ENCODE data around the gene SCNM1. TPM values are rescaled to one million over a fixed set of nuclear protein-coding genes. Genes with fewer than 3 reads are reported as not detected.

Gene SCNM1
- total and polyA plus RNA-seq, 9 of the 15 experiments (the other 6 are each of a cell fraction or from before 2014, with no cell fraction given) = 17.2 to 204 (median 63.0) TPM

DNA sequence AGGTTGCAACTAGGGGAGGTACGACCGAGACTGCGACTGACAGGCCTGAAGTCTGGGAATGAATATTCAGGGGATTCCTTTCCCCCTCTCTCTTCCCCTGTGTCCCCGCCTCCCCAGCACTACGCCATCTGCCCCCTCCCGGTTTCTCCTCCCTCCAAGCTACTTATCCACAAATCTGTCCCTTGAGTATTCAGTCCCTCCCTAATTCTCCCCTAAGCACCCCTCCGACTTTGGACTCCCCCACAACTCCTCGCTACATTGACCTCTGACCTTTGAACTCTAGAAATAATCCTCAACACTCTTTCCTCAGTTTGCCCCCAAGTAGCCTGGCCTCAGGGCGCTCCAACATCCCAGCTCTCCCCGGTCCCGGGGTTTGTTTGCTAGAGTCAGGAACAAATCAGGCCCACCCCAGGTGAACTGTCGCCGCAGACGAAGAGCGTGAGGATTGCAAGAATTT is 635 bp upstream of the SCNM1 start (continued):
- TF ChIP-seq HDAC8 (tag; IDR thresholded peaks at IDR 0.05) (no peak), PHB2 (IDR thresholded peaks at IDR 0.05; ENCODE audit: low read depth) (no peak), HNRNPLL (IDR thresholded peaks at IDR 0.05; ENCODE audit: low read depth, low read length, poor library complexity, severe bottlenecking) (no peak), ZKSCAN8 (CRISPR knock-in tag; IDR thresholded peaks at IDR 0.05) (0 out of 2 replicates have a peak, but pooled peaks have one; percentile 15), NCOA1 (IDR thresholded peaks at IDR 0.05; ENCODE audit: low read depth) (peak; percentile 28; the same call in 1 of the 2 replicates), ZNF76 (CRISPR knock-in tag; IDR thresholded peaks at IDR 0.05; ENCODE audit: borderline replicate concordance) (no peak), CBFA2T3 (IDR thresholded peaks at IDR 0.05) (no peak), FOXA3 (CRISPR knock-in tag; conservative IDR thresholded peaks at IDR 0.05 in 1 of 2, IDR thresholded peaks at IDR 0.05 in 1 of 2) (no peak), E2F3 (CRISPR knock-in tag; IDR thresholded peaks at IDR 0.05) (no peak; the same call in 1 of the 2 replicates), ZNF121 (CRISPR knock-in tag; conservative IDR thresholded peaks at IDR 0.05) (no peak), BRCA1 (IDR thresholded peaks at IDR 0.05) (no peak), BRCA1 (CRISPR knock-in tag; IDR thresholded peaks at IDR 0.05) (no peak), TGIF2 (CRISPR knock-in tag; IDR thresholded peaks at IDR 0.05) (no peak), TAL1 (IDR thresholded peaks at IDR 0.05) (peak; percentile 15; the same call in 1 of the 2 replicates), BMI1 (IDR thresholded peaks at IDR 0.05; ENCODE audit: low read length) (no peak), ZNF316 (IDR thresholded peaks at IDR 0.05) (peak; percentile 53)
- TF ChIP-seq, protein P1, sequence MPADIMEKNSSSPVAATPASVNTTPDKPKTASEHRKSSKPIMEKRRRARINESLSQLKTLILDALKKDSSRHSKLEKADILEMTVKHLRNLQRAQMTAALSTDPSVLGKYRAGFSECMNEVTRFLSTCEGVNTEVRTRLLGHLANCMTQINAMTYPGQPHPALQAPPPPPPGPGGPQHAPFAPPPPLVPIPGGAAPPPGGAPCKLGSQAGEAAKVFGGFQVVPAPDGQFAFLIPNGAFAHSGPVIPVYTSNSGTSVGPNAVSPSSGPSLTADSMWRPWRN (IDR thresholded peaks at IDR 0.05; ENCODE audit: low read depth) = no peak; the same call in 1 of the 2 replicates
- TF ChIP-seq, protein P2, sequence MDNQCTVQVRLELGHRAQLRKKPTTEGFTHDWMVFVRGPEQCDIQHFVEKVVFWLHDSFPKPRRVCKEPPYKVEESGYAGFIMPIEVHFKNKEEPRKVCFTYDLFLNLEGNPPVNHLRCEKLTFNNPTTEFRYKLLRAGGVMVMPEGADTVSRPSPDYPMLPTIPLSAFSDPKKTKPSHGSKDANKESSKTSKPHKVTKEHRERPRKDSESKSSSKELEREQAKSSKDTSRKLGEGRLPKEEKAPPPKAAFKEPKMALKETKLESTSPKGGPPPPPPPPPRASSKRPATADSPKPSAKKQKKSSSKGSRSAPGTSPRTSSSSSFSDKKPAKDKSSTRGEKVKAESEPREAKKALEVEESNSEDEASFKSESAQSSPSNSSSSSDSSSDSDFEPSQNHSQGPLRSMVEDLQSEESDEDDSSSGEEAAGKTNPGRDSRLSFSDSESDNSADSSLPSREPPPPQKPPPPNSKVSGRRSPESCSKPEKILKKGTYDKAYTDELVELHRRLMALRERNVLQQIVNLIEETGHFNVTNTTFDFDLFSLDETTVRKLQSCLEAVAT (IDR thresholded peaks at IDR 0.05) = peak in 1 of 2 experiments; percentile 75; a peak in 1 of 4 replicates
- TF ChIP-seq, protein P3, sequence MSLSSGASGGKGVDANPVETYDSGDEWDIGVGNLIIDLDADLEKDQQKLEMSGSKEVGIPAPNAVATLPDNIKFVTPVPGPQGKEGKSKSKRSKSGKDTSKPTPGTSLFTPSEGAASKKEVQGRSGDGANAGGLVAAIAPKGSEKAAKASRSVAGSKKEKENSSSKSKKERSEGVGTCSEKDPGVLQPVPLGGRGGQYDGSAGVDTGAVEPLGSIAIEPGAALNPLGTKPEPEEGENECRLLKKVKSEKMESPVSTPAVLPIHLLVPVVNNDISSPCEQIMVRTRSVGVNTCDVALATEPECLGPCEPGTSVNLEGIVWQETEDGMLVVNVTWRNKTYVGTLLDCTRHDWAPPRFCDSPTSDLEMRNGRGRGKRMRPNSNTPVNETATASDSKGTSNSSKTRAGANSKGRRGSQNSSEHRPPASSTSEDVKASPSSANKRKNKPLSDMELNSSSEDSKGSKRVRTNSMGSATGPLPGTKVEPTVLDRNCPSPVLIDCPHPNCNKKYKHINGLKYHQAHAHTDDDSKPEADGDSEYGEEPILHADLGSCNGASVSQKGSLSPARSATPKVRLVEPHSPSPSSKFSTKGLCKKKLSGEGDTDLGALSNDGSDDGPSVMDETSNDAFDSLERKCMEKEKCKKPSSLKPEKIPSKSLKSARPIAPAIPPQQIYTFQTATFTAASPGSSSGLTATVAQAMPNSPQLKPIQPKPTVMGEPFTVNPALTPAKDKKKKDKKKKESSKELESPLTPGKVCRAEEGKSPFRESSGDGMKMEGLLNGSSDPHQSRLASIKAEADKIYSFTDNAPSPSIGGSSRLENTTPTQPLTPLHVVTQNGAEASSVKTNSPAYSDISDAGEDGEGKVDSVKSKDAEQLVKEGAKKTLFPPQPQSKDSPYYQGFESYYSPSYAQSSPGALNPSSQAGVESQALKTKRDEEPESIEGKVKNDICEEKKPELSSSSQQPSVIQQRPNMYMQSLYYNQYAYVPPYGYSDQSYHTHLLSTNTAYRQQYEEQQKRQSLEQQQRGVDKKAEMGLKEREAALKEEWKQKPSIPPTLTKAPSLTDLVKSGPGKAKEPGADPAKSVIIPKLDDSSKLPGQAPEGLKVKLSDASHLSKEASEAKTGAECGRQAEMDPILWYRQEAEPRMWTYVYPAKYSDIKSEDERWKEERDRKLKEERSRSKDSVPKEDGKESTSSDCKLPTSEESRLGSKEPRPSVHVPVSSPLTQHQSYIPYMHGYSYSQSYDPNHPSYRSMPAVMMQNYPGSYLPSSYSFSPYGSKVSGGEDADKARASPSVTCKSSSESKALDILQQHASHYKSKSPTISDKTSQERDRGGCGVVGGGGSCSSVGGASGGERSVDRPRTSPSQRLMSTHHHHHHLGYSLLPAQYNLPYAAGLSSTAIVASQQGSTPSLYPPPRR (CRISPR knock-in tag; IDR thresholded peaks at IDR 0.05; ENCODE audit: borderline replicate concordance) = no peak
- TF ChIP-seq, protein P4, sequence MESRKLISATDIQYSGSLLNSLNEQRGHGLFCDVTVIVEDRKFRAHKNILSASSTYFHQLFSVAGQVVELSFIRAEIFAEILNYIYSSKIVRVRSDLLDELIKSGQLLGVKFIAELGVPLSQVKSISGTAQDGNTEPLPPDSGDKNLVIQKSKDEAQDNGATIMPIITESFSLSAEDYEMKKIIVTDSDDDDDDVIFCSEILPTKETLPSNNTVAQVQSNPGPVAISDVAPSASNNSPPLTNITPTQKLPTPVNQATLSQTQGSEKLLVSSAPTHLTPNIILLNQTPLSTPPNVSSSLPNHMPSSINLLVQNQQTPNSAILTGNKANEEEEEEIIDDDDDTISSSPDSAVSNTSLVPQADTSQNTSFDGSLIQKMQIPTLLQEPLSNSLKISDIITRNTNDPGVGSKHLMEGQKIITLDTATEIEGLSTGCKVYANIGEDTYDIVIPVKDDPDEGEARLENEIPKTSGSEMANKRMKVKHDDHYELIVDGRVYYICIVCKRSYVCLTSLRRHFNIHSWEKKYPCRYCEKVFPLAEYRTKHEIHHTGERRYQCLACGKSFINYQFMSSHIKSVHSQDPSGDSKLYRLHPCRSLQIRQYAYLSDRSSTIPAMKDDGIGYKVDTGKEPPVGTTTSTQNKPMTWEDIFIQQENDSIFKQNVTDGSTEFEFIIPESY (CRISPR knock-in tag; IDR thresholded peaks at IDR 0.05) = no peak
- TF ChIP-seq, protein P5, sequence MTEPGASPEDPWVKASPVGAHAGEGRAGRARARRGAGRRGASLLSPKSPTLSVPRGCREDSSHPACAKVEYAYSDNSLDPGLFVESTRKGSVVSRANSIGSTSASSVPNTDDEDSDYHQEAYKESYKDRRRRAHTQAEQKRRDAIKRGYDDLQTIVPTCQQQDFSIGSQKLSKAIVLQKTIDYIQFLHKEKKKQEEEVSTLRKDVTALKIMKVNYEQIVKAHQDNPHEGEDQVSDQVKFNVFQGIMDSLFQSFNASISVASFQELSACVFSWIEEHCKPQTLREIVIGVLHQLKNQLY (CRISPR knock-in tag; conservative IDR thresholded peaks at IDR 0.05) = no peak
